K562 (cell line): ENCODE results near the gene ADARB2. TPM values are rescaled to one million over a fixed set of nuclear protein-coding genes. Genes with fewer than 3 reads are reported as not detected.

Source experiments
- polyA plus RNA-seq, 8 experiments: library from polyadenylated mRNA; depleted of rRNA in 4 of 8; stranded (reverse) in 5 of 8; unstranded in 3 of 8; fragments of >200 nt; fragmentation: Nextera tagmentation in 2 of 8; fragmentation: Illumina TruSeq in 1 of 8; extraction: Ambion mirVana in 2 of 8; extraction: Trizol in 1 of 8; gene quantifications; 2 replicates each; pipeline versions ENCODE4 v1.2.1 to v1.2.3, GENCODE V29; 2011 to 2014; ENCODE audit warnings: inconsistent platforms in 1 of 8, missing spikeins in 1 of 8
- total RNA-seq, 7 experiments: library from RNA; depleted of rRNA in 6 of 7; stranded (reverse); fragments of >200 nt in 6 of 7; fragmentation: Illumina TruSeq in 2 of 7; extraction: Trizol in 2 of 7; gene quantifications; 2 replicates each; pipeline versions ENCODE4 v1.2.1 to v1.2.3, GENCODE V29; 2011 to 2021; ENCODE audit warnings: low replicate concordance in 1 of 7
- TF ChIP-seq, protein P1 (sequence below): fragments of 450-650 bp; IDR thresholded peaks from 2 replicates; pipeline ENCODE4 v1.6.1; 2016; ENCODE audit warnings: mild to moderate bottlenecking, moderate library complexity

The ADARB2 gene
- total and polyA plus RNA-seq, 9 of the 15 experiments (the other 6 are each of a cell fraction or from before 2014, with no cell fraction given), result not detected

GRCh38 chr10:1401071-1401965 lies 336.0 kb downstream of the ADARB2 start (continued):
- TF ChIP-seq, protein P1, sequence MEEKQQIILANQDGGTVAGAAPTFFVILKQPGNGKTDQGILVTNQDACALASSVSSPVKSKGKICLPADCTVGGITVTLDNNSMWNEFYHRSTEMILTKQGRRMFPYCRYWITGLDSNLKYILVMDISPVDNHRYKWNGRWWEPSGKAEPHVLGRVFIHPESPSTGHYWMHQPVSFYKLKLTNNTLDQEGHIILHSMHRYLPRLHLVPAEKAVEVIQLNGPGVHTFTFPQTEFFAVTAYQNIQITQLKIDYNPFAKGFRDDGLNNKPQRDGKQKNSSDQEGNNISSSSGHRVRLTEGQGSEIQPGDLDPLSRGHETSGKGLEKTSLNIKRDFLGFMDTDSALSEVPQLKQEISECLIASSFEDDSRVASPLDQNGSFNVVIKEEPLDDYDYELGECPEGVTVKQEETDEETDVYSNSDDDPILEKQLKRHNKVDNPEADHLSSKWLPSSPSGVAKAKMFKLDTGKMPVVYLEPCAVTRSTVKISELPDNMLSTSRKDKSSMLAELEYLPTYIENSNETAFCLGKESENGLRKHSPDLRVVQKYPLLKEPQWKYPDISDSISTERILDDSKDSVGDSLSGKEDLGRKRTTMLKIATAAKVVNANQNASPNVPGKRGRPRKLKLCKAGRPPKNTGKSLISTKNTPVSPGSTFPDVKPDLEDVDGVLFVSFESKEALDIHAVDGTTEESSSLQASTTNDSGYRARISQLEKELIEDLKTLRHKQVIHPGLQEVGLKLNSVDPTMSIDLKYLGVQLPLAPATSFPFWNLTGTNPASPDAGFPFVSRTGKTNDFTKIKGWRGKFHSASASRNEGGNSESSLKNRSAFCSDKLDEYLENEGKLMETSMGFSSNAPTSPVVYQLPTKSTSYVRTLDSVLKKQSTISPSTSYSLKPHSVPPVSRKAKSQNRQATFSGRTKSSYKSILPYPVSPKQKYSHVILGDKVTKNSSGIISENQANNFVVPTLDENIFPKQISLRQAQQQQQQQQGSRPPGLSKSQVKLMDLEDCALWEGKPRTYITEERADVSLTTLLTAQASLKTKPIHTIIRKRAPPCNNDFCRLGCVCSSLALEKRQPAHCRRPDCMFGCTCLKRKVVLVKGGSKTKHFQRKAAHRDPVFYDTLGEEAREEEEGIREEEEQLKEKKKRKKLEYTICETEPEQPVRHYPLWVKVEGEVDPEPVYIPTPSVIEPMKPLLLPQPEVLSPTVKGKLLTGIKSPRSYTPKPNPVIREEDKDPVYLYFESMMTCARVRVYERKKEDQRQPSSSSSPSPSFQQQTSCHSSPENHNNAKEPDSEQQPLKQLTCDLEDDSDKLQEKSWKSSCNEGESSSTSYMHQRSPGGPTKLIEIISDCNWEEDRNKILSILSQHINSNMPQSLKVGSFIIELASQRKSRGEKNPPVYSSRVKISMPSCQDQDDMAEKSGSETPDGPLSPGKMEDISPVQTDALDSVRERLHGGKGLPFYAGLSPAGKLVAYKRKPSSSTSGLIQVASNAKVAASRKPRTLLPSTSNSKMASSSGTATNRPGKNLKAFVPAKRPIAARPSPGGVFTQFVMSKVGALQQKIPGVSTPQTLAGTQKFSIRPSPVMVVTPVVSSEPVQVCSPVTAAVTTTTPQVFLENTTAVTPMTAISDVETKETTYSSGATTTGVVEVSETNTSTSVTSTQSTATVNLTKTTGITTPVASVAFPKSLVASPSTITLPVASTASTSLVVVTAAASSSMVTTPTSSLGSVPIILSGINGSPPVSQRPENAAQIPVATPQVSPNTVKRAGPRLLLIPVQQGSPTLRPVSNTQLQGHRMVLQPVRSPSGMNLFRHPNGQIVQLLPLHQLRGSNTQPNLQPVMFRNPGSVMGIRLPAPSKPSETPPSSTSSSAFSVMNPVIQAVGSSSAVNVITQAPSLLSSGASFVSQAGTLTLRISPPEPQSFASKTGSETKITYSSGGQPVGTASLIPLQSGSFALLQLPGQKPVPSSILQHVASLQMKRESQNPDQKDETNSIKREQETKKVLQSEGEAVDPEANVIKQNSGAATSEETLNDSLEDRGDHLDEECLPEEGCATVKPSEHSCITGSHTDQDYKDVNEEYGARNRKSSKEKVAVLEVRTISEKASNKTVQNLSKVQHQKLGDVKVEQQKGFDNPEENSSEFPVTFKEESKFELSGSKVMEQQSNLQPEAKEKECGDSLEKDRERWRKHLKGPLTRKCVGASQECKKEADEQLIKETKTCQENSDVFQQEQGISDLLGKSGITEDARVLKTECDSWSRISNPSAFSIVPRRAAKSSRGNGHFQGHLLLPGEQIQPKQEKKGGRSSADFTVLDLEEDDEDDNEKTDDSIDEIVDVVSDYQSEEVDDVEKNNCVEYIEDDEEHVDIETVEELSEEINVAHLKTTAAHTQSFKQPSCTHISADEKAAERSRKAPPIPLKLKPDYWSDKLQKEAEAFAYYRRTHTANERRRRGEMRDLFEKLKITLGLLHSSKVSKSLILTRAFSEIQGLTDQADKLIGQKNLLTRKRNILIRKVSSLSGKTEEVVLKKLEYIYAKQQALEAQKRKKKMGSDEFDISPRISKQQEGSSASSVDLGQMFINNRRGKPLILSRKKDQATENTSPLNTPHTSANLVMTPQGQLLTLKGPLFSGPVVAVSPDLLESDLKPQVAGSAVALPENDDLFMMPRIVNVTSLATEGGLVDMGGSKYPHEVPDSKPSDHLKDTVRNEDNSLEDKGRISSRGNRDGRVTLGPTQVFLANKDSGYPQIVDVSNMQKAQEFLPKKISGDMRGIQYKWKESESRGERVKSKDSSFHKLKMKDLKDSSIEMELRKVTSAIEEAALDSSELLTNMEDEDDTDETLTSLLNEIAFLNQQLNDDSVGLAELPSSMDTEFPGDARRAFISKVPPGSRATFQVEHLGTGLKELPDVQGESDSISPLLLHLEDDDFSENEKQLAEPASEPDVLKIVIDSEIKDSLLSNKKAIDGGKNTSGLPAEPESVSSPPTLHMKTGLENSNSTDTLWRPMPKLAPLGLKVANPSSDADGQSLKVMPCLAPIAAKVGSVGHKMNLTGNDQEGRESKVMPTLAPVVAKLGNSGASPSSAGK, result no peak
